Putamen (tissue), 1 donor: Measurements from ENCODE around the gene DIPK1B.

Source experiments
- DNase-seq: peaks from one replicate; pipeline ENCODE4 v3.0.0-alpha.2; 2016; ENCODE audit warnings: low spot score

DIPK1B gene

GRCh38 chr9:136769710-136770191 lies 57.4 kb downstream of the DIPK1B start:
- DNase-seq = no peak

DNA sequence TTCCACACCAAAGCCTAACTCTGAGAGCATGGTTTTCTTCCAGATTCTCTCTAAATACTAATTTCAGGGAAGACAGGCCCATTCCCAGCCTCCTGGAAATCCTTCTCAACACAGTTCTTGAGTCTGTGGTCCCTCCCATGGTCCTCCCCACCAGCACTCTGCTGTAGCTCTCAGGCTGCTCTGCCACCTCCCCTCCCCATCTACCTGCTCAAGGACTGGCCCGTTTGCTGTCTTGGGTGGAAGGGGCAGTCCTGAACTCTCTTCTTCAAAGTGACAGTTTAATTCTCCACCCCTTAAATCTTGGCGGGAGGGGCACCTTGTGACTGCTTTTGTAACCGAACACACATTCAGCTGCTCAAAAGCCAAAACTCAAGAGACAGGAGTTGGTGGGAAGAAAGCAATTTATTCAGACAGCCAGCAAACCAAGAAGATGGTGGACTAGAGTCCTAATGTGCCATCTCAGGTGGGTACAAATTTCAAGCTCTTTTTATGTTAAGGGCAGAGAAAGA lies 59.6 kb downstream of the DIPK1B start:
- no peak for DNase-seq

GRCh38 chr9:136773386-136774044 lies 61.1 kb downstream of the DIPK1B start:
- DNase-seq = no peak
